NCI-H526 (cell line): ENCODE data around the gene ACADL.

Source experiments
- DNase-seq, 2 experiments: peaks; one replicate each; lab custom pipeline; 2025; lab: John Stamatoyannopoulos, UW

ACADL gene

GRCh38 chr2:210224941-210225672 lies at the start of gene ACADL:
TSS of gene ACADL (minus strand) at chr2:210225447. CDS start at chr2:210225263, 184 bp downstream.
- DNase-seq: peak in 1 of 2 experiments; percentile 70

DNA sequence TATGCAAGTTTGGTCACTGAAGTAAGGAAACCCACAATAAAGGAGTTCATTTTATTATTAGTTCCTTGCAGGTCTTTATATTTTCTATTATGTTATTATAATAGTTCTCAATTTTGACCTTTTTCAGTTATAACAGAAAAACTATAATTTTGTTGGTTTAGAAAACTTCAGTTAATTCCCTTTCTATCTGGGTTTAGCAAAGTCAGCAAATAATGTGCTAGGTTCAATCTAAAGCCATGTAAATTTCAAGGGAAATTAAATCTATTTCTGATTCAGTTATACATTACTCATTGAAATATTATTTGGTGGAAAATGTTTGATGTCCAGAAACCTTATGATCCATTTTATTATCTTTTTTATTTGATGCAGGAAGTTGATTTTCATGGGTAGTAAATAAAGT lies 46.1 kb upstream of the ACADL start:
- no peak for DNase-seq

DNA sequence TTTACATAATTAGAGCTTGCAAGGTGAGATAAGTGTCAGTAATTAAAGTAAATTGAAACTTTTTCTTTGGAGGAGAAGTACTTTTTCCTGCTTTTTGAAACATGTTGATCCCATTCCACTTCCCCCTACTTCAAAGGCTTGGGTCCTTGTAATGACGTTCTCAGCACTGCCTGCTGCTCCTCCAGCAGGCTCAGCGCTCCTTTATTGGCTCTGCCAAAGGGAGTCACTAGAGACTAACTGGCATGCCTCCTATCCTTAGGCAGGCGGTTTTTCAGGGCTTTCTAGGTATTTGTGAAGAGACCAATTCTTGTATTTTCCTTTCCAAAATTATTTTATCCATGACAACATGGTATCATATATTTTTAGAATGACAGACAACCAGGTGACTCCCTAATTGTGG lies 43.9 kb upstream of the ACADL start:
- DNase-seq: no peak

DNA sequence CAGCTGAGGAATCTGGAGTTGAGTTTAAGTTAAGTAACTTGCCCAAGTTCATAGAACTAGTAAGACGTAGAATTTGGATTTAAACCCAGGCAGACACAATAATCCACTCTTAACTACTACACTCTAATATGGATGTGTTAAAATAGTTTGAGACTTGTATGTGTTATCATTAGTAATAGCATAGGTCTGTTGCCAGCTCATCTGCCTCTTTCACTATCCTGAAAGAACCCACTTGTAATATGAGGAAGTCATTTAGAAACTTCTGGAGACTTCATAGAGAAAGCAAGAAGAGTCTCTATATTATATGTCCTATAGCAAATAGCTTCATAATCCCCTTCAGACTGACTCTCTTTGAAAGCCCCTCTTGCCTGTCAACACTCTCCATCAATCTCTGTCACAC lies 43.0 kb upstream of the ACADL start:
- no peak for DNase-seq

DNA sequence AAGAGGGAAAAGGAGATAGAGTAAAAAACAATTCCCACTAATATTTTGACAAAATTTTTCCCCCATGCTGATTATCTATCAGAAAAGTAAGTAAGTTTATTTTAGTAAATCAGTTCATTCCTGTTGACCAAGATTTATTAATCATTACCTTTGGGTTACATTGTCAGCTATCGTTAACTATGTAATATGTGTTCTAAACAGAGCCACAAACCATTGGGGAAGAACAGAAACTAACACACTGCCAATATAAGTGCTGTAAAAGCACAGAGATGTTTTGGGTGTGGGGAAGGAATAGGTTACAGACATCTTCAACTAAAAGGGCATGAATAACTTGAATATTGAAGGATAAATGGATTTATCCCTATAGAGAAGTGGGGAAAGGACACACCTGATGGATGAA lies 42.5 kb upstream of the ACADL start:
- DNase-seq: no peak

GRCh38 chr2:210264282-210264681 lies 39.0 kb upstream of the ACADL start:
- no peak for DNase-seq

GRCh38 chr2:210263841-210264240 lies 38.6 kb upstream of the ACADL start:
- DNase-seq: no peak

GRCh38 chr2:210262036-210262435 lies 36.8 kb upstream of the ACADL start:
- DNase-seq: no peak

DNA sequence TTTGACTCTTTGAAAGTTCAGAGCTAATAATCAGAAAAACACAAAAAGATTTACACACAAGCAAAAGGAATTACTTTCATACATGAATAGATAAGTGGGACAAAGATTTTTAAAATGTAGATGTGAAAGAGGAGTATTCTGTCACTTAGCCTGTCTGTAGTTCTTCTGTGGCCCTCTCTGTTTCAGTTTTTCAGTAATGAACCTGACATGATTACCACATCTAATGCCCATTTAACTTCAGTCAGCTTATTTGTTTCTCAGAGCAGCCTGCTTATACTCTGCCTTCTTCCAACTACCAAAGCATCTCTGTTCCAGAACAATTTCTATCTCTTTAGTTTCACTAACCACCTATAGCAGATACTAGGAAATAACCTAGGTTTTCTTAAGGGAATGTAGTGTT lies 34.4 kb upstream of the ACADL start:
- no peak for DNase-seq

GRCh38 chr2:210252699-210253606 lies 27.7 kb upstream of the ACADL start:
- no peak for DNase-seq

DNA sequence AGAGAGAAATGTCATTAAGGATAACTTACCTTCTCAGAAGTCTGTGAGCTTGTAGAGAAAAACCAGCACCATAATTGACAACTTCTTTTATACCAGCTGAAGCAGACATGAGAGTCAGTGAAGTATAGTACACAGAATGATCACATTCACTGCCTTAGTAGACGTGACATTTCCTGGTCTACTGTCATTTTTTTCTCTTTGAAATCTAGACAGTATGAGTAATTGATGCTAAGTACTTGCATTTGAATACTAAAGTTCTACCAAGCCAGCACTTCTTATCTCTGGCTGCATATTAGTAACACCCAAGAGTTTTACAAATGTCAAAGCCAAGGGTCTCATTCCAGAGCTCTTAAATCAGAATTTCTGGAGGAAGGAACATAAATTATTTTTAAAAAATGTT lies 25.4 kb upstream of the ACADL start:
- DNase-seq: no peak

GRCh38 chr2:210233487-210233886 lies 8.2 kb upstream of the ACADL start:
- no peak for DNase-seq

DNA sequence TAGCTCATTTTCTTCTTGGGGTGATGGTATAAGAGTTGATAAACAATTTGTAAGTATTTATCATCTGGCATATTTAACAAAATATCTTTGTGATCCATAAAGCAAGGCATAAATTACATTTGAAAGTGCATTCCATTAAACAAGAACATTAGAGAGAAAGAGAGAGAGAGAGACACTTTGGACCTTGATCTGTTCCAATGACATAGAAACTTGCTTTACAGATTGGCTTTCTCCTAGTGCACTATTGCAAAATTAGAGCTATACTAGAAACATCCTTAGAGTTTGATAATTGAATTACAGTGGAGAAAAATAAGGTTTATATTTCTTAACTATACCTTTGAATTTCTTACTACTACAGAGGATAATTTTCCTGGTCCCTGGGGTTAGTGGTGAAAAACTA lies 5.7 kb upstream of the ACADL start:
- DNase-seq: no peak

- DNase-seq: no peak
Observed at GRCh38 chr2:210230518-210230917, 5.3 kb upstream of the ACADL start.

- no peak for DNase-seq
Observed at GRCh38 chr2:210228586-210228985, 3.3 kb upstream of the ACADL start.

DNA sequence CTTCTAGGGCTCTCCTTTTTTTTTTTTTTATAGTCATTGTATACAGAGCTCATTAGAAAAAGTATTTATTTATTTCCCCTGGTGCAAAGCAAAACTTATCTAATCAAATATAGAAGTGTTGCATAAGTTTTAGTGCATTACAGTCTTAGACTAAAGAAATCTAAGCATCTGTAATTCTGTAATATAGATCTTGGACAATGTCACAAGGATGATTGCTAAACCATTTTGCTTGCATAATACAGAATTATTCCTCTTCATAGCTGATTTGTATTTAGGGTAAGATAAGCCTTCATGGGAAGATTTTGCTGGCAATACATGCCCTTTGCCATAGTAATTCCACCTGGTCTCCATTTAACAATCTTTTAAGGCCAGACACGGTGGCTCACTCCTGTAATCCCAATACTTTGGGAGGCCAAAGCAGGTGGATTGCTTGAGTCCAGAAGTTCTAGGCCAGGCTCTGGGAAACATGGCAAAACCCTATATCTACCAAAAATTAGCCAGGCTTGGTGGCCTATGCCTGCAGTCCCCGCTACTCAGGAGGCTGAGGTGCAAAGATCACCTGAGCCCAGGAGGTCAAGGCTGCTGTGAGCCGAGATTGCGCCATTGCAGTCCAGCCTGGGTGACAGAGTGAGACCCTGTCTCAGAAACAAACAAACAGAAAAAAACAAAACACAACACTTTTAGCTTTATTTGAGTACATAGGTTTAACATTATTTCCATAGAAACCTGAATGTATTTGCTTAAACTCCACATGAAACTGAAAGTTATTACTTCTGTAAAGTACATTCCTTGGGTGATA lies 2.2 kb upstream of the ACADL start:
- DNase-seq: no peak

DNA sequence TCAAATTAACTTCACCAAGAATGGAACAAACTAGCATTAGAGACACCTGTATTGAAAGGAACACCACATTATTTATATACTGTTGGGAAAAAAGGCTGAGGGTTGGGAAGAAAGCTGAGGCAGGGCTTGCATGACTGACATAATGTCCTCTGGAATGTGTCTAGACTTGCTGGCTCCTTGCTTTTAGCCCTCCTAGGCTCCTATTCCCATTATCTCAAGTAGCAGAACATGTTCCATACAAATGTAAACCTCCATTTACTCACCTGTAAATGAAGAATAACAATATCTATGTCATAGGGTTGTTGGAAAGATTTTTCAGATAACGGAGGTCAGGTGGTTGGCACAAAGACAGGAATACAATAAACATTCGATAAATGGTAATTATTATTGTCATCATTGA lies 976 bp upstream of the ACADL start:
- peak in 1 of 2 experiments; percentile 62 for DNase-seq

- DNase-seq: peak in 1 of 2 experiments; percentile 46
Observed at GRCh38 chr2:210224591-210224940, 681 bp downstream of the ACADL start.

- no peak for DNase-seq
Observed at GRCh38 chr2:210215120-210215519, 10.1 kb downstream of the ACADL start.

- no peak for DNase-seq
Observed at GRCh38 chr2:210210185-210210584, 15.1 kb downstream of the ACADL start.

DNA sequence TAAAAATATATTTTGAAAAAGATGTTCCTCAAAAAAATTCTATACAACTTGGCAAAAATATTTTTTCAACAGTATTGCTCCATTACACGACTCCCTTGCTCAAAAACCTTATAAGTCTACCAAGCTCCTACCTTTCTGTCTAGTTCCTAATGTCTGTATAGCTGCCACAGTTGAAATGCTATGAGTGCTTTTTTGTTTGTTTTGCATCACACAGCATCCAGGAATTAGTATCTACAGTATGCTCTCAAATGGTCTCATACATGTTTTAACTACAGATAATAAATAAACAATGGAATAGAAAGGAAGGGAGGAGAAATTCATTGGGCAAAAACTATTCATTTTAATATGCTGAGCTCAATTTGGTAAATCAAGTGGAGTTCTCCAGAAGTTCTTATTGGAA lies 17.3 kb downstream of the ACADL start:
- no peak for DNase-seq

DNA sequence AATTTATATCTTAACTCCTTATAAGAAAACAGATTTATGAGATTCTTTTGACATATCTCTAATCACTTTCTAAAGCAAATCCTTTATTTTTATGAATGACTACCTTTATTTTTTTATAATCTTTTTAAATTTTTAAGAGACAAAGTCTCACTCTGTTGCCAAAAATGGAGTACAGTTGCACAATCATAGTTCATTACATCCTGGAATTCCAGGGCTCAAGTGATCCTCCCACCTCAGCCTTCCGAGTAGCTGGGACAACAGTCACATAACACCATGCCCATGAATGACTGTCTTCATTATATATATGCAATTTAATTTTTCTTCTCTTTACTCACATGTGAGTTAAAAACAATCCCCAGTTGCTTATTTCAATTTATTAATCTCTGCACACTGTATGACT lies 21.7 kb downstream of the ACADL start:
- DNase-seq: no peak

GRCh38 chr2:210203147-210203546 lies 22.1 kb downstream of the ACADL start:
- DNase-seq: no peak
